SW 1271 (cell line): ENCODE results near the gene CCDC185.

ENCODE experiments used
- DNase-seq, 2 experiments: peaks; one replicate each; lab custom pipeline; 2025; lab: John Stamatoyannopoulos, UW

The CCDC185 gene

DNA sequence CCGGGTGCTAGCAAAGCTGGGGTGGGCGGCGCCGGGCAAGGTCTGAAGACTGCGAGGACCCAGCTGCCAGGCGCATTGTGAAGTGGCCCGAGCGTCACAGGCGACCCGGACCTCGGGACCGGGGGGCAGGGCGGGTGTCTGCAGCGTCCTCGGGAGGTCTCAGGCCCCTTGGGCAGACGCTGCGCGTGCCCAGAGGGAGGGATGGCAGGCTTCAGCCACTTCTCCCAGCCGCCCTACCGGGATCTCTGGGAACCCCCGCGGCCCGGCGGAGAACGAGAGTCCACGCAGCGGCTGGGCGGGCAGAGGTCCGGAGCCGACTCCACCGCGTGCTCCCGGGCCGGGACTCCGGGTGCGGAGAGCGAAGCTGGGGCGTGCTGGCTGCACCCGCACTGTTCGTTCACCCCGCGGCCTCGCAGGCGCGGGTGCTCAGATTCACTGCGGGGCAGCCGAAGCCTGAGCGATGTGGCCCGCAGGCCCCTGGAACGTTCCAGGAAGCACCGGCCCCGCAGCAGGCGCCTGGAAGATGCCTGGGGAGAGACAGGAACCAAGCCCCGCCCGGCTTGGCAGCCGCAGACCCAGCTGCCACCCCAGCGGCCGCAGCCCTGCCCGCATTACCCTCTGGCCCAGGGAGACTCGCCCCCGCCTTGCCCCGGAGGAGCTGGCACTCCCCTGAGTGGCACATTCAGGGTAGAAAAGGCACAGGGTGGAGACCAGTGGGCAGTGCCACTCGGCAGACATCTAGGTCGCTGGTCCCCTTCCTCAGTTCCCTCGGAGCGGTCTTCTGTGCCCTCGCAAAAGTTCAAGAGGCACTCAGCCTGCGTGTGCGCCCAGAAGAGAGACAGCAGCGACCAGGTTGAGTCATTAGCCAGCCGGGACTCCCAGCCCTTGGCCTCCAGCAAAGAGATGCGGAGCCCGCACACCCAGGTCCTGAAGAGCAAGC, at the start of gene CCDC185:
TSS of gene CCDC185 (plus strand) at position 141 of the 940 bp plus-strand sequence. CDS start at position 202, 61 bp downstream.
- no peak for DNase-seq

DNA sequence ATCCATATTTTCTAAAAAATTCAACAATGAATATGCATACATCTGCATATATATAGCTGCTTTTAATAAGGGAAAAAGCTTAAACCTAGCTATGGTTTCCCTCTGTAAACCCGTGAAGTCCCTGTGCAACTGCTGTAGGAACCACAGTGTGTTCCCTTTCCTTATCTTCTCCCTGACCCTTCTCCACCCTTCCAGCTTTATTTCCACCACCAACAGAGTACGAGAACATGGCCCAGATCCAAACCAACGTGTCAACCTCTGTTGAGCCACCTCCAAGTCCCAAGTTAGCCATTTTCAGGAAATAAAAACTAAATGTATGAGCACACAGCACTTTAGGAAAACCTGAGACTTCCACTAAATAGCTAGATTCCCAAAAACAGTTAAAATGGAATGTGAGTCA, 49.5 kb upstream of the CCDC185 start:
- no peak for DNase-seq

DNA sequence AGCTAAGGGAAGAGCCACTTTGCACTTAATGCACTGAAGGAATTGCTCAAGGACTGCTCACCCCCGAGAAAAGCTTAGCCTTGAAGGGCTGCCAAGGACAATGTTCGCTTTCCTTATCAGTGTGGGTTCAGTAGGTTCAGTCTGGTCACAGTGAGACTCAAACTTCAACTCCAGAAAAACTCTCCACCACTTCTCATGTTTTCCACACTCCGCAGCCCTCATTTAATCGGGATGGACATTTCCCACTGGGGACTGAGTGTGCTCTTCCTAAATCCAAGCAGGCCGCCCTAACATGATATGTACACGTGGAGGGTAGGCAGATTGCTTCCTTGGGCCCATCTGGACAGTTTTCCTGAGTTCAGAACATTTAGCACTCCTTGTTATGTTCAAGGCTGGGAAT, 48.7 kb upstream of the CCDC185 start:
- no peak for DNase-seq

DNA sequence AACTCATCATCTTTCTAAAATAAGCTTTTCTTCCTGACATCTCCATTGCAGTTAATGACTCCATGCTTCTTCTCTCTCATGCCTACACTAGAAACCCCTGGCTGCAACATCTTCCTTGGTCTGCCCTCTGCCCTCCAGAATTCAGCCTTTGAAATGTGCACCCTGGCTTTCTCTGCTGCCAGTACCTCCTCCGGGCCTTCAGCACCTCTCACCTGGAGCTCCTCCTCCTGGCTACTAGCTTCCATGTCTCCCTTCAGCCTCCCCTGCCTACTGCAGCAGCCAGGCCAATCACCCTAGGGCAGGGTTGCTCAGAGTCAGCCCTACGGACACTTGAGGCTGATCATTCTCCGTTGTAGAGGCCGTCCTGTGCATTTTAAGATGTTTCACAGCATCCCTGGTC, 47.5 kb upstream of the CCDC185 start:
- no peak for DNase-seq

DNA sequence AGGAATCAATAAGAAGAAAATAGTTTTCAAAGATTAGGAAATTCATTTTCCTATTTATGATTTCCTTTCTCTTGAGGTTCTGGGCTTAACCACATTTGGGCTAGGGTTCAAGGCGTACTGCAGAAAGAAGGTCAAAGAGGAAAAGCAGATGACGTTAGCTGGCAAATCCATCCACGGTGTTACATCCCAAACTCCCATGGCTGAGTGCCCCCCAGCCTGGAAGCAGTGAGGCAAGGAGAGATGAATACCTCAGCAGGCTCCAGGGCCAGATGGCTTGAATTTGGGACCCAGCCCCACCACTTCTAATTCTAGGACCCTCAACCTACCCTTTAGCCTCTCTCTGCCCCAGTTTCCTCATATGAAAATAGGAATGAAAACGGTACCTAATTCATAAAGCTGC, 46.9 kb upstream of the CCDC185 start:
- no peak for DNase-seq

DNA sequence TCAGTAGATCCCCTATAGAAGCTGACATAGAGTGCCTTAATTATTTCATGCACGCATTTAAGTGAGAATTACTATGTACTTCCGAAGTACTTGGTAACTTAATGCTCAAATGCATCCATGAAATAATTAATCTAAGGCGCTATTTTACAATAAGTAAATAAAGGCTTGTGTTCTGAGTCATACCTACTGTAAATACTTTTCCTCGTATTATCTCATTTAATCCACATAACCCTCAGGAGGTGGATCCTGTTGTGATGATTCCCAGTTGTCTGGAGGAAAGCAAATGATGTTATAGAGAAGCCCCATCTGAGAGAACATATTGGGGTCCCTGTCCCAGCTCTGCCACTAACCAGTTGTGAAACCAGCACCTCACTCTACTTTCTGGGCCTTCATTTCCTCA, 45.6 kb upstream of the CCDC185 start:
- no peak for DNase-seq

DNA sequence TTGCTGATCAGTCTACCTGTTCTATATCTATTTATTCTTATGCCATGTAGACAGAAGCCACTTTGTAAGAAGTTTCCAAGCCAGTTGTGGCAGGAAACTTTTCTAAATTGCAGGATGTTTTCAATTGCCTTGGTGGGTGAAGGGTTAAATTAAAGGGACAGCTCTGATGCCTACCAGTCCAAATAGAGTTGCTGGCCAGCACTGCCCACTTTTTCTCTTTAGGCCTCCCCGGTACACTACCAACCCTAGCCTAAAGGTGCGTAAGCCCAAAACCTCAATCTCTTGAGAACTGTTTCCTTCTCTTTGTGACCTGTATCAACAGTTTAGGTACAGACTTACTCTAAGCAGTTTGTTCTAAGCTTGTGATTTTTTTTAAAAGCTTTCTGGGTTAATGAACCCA, 44.8 kb upstream of the CCDC185 start:
- DNase-seq, result no peak

DNA sequence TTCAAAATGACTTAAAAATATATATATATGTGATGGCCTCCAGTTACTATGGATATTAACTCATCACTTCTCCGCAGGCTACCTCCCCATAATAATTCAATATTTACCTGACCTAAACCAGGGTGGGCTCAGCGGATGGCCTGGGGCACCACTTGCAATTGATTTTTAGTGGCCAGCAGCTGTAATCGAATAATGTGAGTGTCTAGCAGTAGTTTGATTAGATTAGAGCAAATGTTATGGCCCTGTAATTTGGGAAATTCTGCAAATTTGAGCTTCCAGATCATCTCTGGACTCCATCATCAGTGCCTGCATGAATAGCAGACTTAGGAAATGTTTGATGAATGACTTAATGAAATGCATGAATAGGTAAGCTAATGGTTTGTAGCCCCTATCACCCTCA, 44.0 kb upstream of the CCDC185 start:
- no peak for DNase-seq

DNA sequence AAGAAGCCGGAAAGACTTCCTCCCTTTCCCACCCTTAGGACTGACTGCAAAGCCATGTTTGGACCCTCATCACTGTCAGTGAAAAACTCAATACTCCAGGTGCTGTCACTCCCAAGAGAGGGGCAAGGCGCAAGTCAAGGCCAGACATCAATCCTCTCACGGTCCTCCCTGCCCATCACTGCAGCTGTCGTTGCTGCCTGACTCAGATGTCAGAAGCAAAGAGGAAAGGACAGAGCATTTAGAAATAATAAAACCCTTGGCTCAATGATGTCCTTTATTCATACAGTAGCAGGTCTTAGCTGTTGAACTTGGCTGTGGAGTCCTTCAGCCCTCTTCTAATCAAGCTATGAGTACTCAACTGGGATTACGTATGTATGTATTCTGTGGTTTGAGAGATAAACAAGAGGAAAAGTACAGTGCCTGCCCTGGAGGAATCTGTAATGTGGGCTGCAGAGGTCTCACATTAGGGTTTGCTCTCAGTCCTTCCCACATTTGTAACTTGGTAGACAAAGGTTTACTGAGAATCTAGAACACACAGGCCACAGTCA, 42.8 kb upstream of the CCDC185 start:
- no peak for DNase-seq

DNA sequence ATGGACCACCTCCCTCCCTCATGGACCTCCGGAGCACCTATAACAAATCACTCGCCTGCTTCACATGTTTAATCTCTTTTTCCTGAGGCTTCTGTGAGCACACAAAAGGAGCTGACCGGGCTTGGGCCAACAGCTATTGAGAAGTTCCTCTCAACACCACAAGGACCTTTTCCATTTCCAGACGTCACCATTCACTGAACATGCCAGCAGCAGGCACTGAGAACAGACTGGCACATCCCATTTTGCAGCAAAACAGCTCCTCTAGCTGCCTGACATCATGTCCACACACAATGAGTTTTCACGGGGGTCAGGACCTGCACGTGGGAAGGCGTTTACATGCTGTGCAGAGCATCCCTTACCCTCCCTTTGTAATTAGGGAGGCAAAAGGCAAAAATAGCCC, 40.3 kb upstream of the CCDC185 start:
- DNase-seq, result no peak

DNA sequence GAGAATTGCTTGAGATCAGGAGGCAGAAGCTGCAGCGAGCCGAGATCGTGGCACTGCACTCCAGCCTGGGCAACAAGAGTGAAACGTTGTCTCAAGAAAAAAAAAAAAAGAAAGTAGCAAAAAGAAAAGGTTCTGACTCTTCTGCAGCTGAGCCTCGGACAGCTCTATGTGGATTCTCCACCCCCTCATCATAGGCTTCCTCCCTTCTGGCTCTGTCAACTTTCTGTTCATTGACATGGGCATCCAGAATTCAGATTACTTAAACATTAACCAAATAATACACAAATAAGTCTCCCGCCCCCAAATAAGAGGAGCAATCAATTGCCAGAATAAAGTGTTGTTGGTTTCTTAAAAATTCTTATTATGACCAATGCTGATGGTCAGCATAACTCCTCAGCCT, 39.3 kb upstream of the CCDC185 start:
- no peak for DNase-seq

DNA sequence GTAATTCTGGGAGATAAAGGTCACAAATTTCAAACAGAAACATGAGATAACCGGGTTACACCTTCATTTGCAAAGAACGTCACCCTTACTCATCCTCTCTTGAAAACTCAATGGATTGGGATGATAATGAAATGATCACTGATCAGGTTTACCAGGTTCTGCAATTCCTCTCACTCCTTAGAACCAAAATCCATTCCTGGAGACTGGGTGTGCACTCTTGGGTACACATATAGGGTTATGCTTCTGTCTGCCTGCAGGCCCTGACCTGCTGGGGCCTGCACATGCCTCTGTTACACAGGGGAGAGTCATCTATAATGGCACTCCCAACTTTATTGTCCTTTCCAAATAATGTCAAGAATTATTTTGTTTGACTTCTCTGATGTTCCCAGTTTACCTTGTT, 37.5 kb upstream of the CCDC185 start:
- no peak for DNase-seq

DNA sequence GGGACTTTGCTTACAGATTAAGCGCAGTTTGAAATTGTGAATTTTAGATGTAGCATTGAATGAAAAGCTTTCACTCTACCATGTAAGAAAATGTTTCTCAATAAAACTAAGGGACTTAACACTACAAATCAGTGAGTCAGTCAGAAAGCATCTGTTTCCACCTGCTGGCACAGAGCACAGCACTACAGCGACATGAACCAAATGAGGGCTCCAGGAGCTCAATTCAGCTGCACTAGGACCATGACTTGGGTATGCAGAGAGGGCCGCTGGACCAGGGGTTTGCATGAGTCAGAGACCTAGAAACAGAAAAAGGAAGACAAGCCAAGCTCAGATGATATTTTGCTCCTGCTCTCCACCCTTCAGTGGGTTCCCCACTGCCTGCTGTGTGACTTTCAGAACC, 34.4 kb upstream of the CCDC185 start:
- no peak for DNase-seq

DNA sequence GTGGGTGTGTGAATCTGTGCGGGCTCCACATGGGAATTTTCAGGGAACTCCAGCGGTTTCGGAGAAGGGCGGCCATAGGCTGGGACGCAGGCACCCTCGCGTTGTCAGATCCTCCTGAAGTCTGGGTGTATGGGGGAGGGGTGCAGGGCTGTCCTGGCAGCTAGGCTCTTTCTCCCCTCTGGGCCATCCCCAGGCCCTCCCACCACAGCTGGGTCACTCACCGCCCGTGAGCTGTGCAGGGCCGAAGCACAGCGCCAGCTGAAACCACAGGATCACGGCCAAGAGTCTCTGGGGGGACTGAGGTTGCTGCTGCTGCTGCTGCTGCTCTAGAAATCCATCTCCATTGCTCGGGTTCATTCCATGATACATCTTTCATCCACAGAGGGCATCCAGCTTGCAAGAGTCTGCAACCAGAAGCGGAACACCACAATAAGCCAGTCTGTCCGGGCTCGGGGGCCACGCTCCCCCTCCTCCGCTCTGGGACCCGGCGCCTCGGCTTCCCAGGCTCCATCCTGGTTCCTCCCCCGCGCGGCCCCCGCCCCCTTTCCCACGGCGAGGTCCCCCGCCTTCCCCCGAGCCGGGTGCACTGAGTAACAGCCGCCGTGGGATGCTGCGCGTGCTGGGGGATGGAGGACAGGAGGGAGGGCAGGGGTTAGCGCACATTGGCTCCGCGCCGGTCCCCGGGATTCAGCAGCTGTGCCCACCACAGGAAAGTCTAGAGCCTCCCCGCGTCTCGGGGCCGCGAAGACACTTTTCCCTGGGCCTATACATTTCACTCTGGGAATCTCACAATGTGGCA, 30.0 kb upstream of the CCDC185 start:
- no peak for DNase-seq

DNA sequence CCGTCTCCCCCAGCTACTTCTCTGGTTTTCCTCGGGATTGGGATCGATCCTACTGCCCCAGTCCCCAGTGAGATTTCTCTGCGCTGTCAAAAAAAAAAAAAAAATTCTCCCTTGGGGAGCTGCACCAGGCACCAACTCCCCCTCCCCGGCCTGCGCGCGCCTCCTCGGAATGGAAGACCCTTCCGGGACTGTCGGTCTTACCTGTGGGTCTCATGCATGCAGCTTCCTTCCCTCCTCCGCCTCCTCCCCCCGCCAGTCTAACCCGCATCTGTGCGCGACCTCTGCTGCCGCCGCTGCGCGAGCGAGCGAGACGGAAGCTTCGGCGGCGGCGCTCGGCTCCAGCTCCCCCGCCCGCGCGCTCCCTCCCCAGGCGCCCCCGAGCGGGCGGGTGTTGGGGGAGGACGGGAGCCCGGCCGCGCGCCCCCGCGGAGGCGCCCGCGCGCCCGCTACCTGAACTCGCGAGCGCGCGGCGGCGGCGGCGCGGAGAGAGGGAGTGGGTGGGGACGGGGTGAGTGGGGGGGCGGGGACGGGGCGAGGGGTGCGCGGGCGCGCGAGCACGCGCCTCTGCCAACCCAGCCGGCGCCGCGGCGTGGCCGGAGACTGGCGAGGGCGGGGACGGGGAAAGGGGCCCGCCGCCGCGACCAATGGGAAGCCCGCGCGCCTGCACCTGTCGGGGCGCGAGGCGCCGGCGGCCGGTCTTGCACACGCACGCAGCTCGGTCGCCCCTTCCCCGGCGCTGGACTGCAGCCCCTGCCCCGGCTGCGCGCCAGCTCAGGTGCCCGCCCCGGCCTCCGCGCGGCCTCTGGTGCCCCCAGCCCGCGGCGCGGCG, 29.1 kb upstream of the CCDC185 start, which contains the start of gene SUSD4:
TSS of gene SUSD4 (minus strand) at position 321 of the 829 bp plus-strand sequence. CDS start 751 bp downstream, outside the sequence.
- no peak for DNase-seq

DNA sequence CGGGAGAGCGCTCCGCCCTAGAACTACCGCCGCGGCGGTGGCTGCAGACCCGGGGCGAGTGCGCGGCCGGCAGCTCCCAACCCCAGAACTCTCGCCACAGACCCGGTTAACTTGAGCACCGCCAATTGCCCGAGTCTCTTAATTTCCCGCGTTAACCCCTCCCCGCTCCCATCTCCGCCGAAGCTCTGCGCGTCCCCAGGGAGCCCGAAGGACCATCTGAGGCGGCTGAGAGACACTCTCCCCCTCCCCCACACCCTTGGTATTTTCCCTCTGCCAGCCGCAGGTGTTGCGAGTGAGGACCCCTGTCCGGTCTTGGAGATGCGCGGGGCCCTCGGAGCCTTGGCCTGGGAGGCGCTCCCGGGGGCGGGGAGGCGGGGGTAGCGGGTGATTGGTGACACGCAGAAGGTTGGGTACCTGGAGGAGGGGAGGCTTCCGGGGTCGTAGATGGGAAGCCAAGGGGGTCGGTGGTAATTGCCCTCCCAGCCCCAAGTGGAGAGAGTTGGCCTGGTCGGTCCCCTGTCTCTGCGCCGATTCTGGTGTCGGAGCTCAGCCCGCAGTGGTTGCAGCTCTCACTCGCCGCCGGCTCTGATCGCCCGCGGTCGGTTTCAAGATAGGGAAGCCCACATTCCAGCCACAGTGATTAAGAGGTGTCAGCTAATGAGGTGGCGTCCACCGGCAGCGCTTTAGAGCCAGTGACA, 28.4 kb upstream of the CCDC185 start:
- DNase-seq, result no peak

DNA sequence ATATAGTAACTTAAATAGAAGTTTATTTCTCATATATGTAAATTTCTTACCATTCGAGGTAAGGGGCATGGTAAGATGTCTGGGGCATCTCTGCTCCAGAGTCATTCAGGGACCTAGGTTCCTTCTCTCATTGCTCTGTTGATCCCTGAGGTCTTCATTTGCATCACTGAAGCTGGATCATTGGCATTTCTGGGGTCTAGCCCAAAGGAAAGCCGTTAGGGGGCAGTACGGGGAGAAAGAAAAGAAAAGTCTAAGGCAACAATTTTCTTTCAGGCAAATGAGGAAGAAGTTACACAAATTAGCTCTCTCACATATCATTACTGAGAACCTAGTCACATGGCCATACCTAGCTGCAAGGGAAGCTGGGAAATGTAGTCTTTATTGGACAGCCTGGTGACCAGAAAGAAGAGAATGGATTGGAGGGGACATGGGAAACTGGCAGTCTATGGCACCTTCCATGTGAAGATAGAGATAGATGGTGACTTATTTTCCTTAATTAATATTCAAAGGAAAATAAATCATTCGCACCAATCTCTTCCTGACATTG, 19.1 kb upstream of the CCDC185 start:
- DNase-seq, result no peak

DNA sequence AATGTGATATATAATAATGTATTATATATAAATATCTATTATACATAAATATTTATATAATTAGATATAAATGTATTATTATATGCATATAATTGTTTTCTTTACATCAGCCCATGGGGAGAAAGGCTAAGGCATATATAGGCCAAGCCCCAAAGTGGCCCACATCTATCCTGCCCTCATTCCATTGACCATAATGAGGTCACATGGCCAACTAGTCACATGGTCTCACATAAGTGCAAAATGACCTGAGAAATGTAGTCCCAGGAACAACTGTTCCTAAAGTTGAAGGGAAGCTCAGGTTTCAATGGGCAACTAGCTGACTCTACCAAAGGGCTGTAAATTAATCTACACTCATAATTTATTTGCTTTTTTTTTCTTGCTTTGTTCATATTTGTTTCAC, 14.5 kb upstream of the CCDC185 start:
- no peak for DNase-seq

DNA sequence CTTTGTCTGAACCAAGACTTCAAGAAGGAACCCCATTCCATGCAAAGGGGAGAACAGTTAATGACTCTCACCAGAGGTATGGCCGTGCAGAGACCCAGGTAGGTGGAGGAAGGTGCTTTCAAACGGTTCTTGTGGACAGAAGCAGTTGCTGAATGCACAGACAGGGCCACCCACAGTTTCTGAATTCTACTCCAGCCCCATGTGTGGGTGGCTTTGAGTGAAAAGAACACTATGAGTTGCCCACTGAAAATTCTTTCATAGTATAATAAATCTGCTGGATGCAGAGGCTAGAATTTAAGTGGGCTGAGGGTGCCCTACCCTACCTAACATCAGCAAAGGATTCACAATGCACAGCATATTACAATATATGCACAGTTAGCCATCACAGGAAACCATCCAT, 7.2 kb upstream of the CCDC185 start:
- DNase-seq, result no peak

DNA sequence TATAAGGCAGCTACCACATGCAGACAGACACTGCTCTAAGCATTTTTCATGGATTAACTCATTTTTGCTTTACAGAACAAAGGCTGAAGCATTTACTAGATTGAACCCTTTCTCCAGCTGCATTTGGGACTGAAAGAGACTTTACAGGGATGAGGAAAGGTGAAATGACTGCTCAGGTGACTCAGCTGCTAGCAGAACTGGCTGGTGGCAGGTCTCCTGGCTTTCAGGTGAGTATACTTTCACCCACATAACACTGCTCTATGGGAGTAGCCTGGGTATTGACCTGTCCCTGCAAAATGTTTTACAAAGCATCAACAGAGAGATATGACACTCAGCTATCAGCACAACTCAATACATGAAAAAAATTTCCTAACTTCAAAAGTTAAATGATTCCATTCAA, 2.6 kb upstream of the CCDC185 start:
- no peak for DNase-seq

DNA sequence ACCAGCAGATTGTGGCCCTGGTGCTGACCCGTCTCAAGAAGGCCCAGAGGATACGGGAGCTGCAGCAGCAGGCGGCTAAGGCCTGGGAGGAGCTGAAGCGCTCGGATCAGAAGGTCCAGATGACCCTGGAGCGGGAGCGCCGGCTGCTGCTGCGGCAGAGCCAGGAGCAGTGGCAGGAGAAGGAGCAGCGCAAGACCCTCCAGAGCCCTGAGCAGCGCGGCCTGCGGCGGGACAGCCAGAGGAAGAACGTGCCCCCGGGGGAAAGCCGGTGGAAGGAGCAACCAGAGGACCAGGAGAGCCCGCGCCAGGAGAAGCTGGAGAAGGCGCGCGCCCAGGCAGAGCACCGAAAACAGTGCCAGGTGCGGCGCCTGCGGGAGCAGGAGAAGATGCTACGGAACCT, 1.0 kb downstream of the CCDC185 start:
- no peak for DNase-seq
